Heart right ventricle (tissue), 16 donors: ENCODE results near the gene HBS1L. TPM values are rescaled to one million over a fixed set of nuclear protein-coding genes. Genes with fewer than 3 reads are reported as not detected.

Experiments
- ATAC-seq, 8 donors: fragments of 200-7000 bp; cut with Tn5 transposase; one replicate each; pipeline ENCODE4 v1.9.1; 2020; ENCODE audit warnings: mild to moderate bottlenecking in 8 of 8, moderate library complexity in 8 of 8, moderate number of reproducible peaks in 1 of 8
- DNase-seq, 2 donors: peaks; one replicate each; pipeline ENCODE4 v3.0.0-alpha.2; 2020
- H3K27ac ChIP-seq, 10 donors: fragments of 200-600 bp; sonication (generic) in 2 of 10; one replicate each; pipeline versions ENCODE4 v1.5.0 to v1.8.0; 2020 to 2022; ENCODE audit warnings: mild to moderate bottlenecking in 3 of 10
- H3K27me3 ChIP-seq, 7 donors: fragments of 200-600 bp; one replicate each; pipeline ENCODE4 v1.8.0; 2021 to 2022; ENCODE audit warnings: mild to moderate bottlenecking in 2 of 7
- H3K36me3 ChIP-seq, 9 donors: fragments of 200-600 bp; sonication (generic) in 1 of 9; one replicate each; pipeline versions ENCODE4 v1.5.0 to v1.8.0; 2020 to 2022; ENCODE audit warnings: mild to moderate bottlenecking in 2 of 9
- H3K4me1 ChIP-seq, 9 donors: fragments of 200-600 bp; sonication (generic) in 1 of 9; one replicate each; pipeline versions ENCODE4 v1.5.0 to v1.8.0; 2020 to 2022; ENCODE audit warnings: mild to moderate bottlenecking in 4 of 9
- H3K4me3 ChIP-seq, 10 donors: fragments of 200-600 bp; sonication (generic) in 2 of 10; one replicate each; pipeline versions ENCODE4 v1.5.0 to v1.8.0; 2020 to 2022; ENCODE audit warnings: mild to moderate bottlenecking in 7 of 10, moderate library complexity in 2 of 10
- H3K9me3 ChIP-seq, 11 donors: fragments of 200-600 bp in 10 of 11; sonication (generic) in 2 of 11; one replicate each; pipeline versions ENCODE4 v1.5.0 to v1.8.0; 2013 to 2022; ENCODE audit warnings: mild to moderate bottlenecking in 2 of 11, control low read depth in 1 of 11, moderate library complexity in 1 of 11
- CTCF ChIP-seq, 9 donors: fragments of 200-600 bp; sonication (generic) in 2 of 9; IDR thresholded peaks; one replicate each; pipeline versions ENCODE4 v1.5.0 to v1.8.0; 2021 to 2022; ENCODE audit warnings: antibody characterized with exemption in 9 of 9, mild to moderate bottlenecking in 5 of 9, moderate library complexity in 1 of 9
- WGBS, 2 donors: extraction: QIAGEN DNeasy Blood & Tissue Kit; methylation state at CpG; one replicate each; pipeline ENCODE4 v1.1.7; 2013; ENCODE audit warnings: inconsistent platforms in 1 of 2; 5-methylcytosine and 5-hydroxymethylcytosine counted together
- intact Hi-C, 10 donors: fragments of 100-400 bp; cut with DNase I; formaldehyde crosslinking; loops; one replicate each; pipeline versions ENCODE4 v1.11.1 to v1.14.2; 2022
- polyA plus RNA-seq, 2 donors: library from polyadenylated mRNA; stranded (reverse); fragments of 200-250 nt; gene quantifications; one replicate each; pipeline ENCODE4 v1.2.3, GENCODE V29; 2013
- total RNA-seq, 10 donors: library from RNA; stranded (reverse); fragmentation: NEBNext Ultra II Directional in 3 of 10; extraction: Animal tissue kit (Norgen Biotek cat#: 25700) in 3 of 10; gene quantifications; one replicate each; pipeline versions ENCODE4 v1.2.1 to v1.2.4, GENCODE V29; 2021 to 2023
- donor health status: Arrhythmogenic right ventricular cardiomyopathy.
- donor health status: ischemic (EF 13 %, LVEDD 7.1; RV severe dilation, severe dysfunction).
- donor health status: healthy with polysubstance abuse.
- donor health status: DM: no; HTN: yes; CAD: no.
- donor health status: DM: no; HTN: no; CAD: no.
- donor health status: ischemic (EF 25% LVEDD 6.9; RV normal size, moderate dysfunction).
- donor health status: ischemic (EF 25% LVEDD 5.7; RV mildly dilated, moderate dysfunction).
- donor health status: healthy.
- donor health status: DM: yes; HTN: yes; CAD: no.
- donor health status: Ischemic cardiomyopathy.
- donor health status: ischemic (EF 35%, LVEDD 5.7; RV mildly dilated, moderate dysfunction).
- donor health status: nonischemic (EF 11% LVEDD 7.7; RV severe dilation, severe dysfunction).
- donor health status: DM: yes; HTN: yes; CAD: no.
- donor health status: PGD.
- donor health status: ischemic (EF 29% LVEDD 5.4; RV normal size, mild dysfunction).
- donor health status: nonischemic (EF 23%, LVEDD 6.1; RV moderate dilation, normal function).

HBS1L gene
- total and polyA plus RNA-seq, 12 donors = 20.8 to 100.0 (median 88.2) TPM

- no peak overlapping the region for H3K27ac ChIP-seq
- intact Hi-C loops = no loop called here
- DNase-seq = no peak
- H3K36me3 ChIP-seq = peaks cover 0 to 100% (median 48%) of the 10 kb centered on the region in 9 donors
- 73 to 83% methylated on average over 1 of the region's 1 CpG for WGBS, 2 donors
- no peak for ATAC-seq
- no peaks in the 10 kb centered on the region for H3K27me3 ChIP-seq
- no peak overlapping the region for H3K4me3 ChIP-seq
- no peaks in the 10 kb centered on the region for H3K4me1 ChIP-seq
- no peaks in the 10 kb centered on the region for H3K9me3 ChIP-seq
- no peak for TF ChIP-seq CTCF (IDR thresholded peaks at IDR 0.05)
These were observed 73.8 kb downstream of the HBS1L start for GRCh38 chr6:134980846-134981245.

GRCh38 chr6:134979142-134979541 lies 75.5 kb downstream of the HBS1L start:
- 93 to 97% methylated on average over 6 of the region's 6 CpGs for WGBS, 2 donors
- TF ChIP-seq CTCF (IDR thresholded peaks at IDR 0.05) = no peak
- no peak for ATAC-seq

GRCh38 chr6:134974370-134974769 lies 80.3 kb downstream of the HBS1L start:
- H3K27me3 ChIP-seq = no peaks in the 10 kb centered on the region
- no peak for DNase-seq
- no peak for ATAC-seq
- H3K4me3 ChIP-seq = no peak overlapping the region
- 97 to 98% methylated on average over 1 of the region's 1 CpG for WGBS, 2 donors
- no peak for TF ChIP-seq CTCF (IDR thresholded peaks at IDR 0.05)
- intact Hi-C loops = no loop called here
- peaks cover 0 to 85% (median 16%) of the 10 kb centered on the region in 9 donors for H3K36me3 ChIP-seq
- H3K27ac ChIP-seq = no peak overlapping the region
- no peaks in the 10 kb centered on the region for H3K9me3 ChIP-seq
- H3K4me1 ChIP-seq = no peaks in the 10 kb centered on the region

More at GRCh38 chr6:134979142-134979541, 75.5 kb downstream of the HBS1L start:
- H3K36me3 ChIP-seq = peaks cover 0 to 94% (median 39%) of the 10 kb centered on the region in 9 donors
- DNase-seq = no peak
- intact Hi-C loops = no loop called here
- no peaks in the 10 kb centered on the region for H3K4me1 ChIP-seq
- no peaks in the 10 kb centered on the region for H3K9me3 ChIP-seq
- no peak overlapping the region for H3K27ac ChIP-seq
- no peak overlapping the region for H3K4me3 ChIP-seq
- H3K27me3 ChIP-seq = no peaks in the 10 kb centered on the region

- DNase-seq = no peak
- intact Hi-C loops = no loop called here
- H3K36me3 ChIP-seq = peaks cover 0 to 82% (median 20%) of the 10 kb centered on the region in 9 donors
- no peak overlapping the region for H3K27ac ChIP-seq
- no peaks in the 10 kb centered on the region for H3K9me3 ChIP-seq
- ATAC-seq = no peak
- no peak overlapping the region for H3K4me3 ChIP-seq
- 61 to 75% methylated on average over 1 of the region's 1 CpG for WGBS, 2 donors
- H3K27me3 ChIP-seq = no peaks in the 10 kb centered on the region
- TF ChIP-seq CTCF (IDR thresholded peaks at IDR 0.05) = no peak
- H3K4me1 ChIP-seq = no peaks in the 10 kb centered on the region
These were observed 86.9 kb downstream of the HBS1L start for GRCh38 chr6:134967711-134968110.
